GM12872 (cell line): ENCODE measurements around the gene GNG4.

Experiments
- CTCF ChIP-seq: IDR thresholded peaks from 3 replicates; pipeline ENCODE4 v1.5.1; 2011; ENCODE audit warnings: low read depth, mild to moderate bottlenecking, low read length, moderate library complexity; ENCODE audit not compliant: insufficient read depth

The GNG4 gene

GRCh38 chr1:235642011-235642942 lies 7.3 kb downstream of the GNG4 start:
- no peak for TF ChIP-seq CTCF

GRCh38 chr1:235640580-235640979 lies 9.0 kb downstream of the GNG4 start:
- no peak for TF ChIP-seq CTCF

- TF ChIP-seq CTCF, result no peak
Observed at GRCh38 chr1:235639226-235640205, 10.1 kb downstream of the GNG4 start.

GRCh38 chr1:235637756-235638534 lies 11.6 kb downstream of the GNG4 start:
- no peak for TF ChIP-seq CTCF

GRCh38 chr1:235635938-235636662 lies 13.5 kb downstream of the GNG4 start:
- TF ChIP-seq CTCF, result peak; percentile 41; the same call in 1 of the 3 replicates

GRCh38 chr1:235632506-235633401 lies 16.8 kb downstream of the GNG4 start:
- no peak for TF ChIP-seq CTCF
